Endothelial cell (in vitro differentiated cells): ENCODE measurements around the gene GRM7. TPM values are rescaled to one million over a fixed set of nuclear protein-coding genes. Genes with fewer than 3 reads are reported as not detected.
A peak's percentile ranks its signal among the peaks of the same experiment; 100 is the strongest.

Source experiments
- DNase-seq: peaks from one replicate; pipeline ENCODE4 v3.0.0; 2021; ENCODE audit warnings: low spot score
- H3K27ac Mint-ChIP-seq: one replicate; pipeline ENCODE4 v1.8.0; 2021; ENCODE audit warnings: mixed read lengths, inconsistent platforms; ENCODE audit not compliant: unreplicated experiment
- H3K27me3 Mint-ChIP-seq: one replicate; pipeline ENCODE4 v1.8.0; 2021; ENCODE audit warnings: mild to moderate bottlenecking, moderate library complexity, mixed read lengths, inconsistent platforms; ENCODE audit not compliant: unreplicated experiment
- H3K36me3 Mint-ChIP-seq: one replicate; pipeline ENCODE4 v1.8.0; 2021; ENCODE audit warnings: mild to moderate bottlenecking, low read depth, mixed read lengths, inconsistent platforms; ENCODE audit not compliant: unreplicated experiment
- H3K4me1 Mint-ChIP-seq: one replicate; pipeline ENCODE4 v1.8.0; 2021; ENCODE audit warnings: mild to moderate bottlenecking, mixed read lengths, inconsistent platforms; ENCODE audit not compliant: unreplicated experiment
- H3K4me3 Mint-ChIP-seq: one replicate; pipeline ENCODE4 v1.8.0; 2021; ENCODE audit warnings: mild to moderate bottlenecking, mixed read lengths, inconsistent platforms; ENCODE audit not compliant: unreplicated experiment
- H3K9me3 Mint-ChIP-seq: one replicate; pipeline ENCODE4 v1.8.0; 2021; ENCODE audit warnings: mixed read lengths, inconsistent platforms; ENCODE audit not compliant: unreplicated experiment
- total RNA-seq: library from RNA; stranded (reverse); fragmentation: NEBNext Ultra II Directional; extraction: Animal tissue kit (Norgen Biotek cat#: 25700); gene quantifications from one replicate; pipeline ENCODE4 v1.2.1, GENCODE V29; 2021; ENCODE audit not compliant: unreplicated experiment
- TF ChIP-seq, protein P1 (sequence below): fragments of 200-600 bp; sonication (generic); IDR thresholded peaks from one replicate; pipeline ENCODE4 v1.5.0; 2021; ENCODE audit warnings: antibody characterized with exemption; ENCODE audit not compliant: unreplicated experiment

The GRM7 gene
- total RNA-seq, 1 donor from 2014 or later: 0.18 TPM

DNA sequence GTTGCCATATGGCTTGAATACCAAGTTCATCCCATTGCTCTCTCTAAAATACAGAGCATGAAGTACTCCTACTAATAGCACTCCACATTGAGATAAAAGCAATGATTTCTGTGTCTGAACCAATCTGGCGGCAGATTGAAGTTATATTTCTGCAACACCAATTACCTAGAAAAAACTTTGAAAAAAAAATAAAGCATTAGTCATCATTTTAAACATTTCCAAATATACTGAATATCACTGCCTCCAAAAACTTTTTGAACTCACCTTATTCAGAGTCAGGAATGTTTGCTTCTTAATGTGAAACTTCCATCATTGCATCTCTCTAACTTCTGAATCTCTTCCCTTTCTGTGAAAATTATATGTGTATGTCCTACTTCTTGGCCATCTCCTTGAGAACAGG lies 540.5 kb downstream of the GRM7 start:
- Mint-ChIP-seq H3K4me3 (no peak overlapping the region), H3K27ac (no peak overlapping the region), H3K4me1 (no peaks in the 10 kb centered on the region), H3K27me3 (no peaks in the 10 kb centered on the region), H3K36me3 (no peaks in the 10 kb centered on the region), H3K9me3 (no peaks in the 10 kb centered on the region)
- TF ChIP-seq, protein P1, sequence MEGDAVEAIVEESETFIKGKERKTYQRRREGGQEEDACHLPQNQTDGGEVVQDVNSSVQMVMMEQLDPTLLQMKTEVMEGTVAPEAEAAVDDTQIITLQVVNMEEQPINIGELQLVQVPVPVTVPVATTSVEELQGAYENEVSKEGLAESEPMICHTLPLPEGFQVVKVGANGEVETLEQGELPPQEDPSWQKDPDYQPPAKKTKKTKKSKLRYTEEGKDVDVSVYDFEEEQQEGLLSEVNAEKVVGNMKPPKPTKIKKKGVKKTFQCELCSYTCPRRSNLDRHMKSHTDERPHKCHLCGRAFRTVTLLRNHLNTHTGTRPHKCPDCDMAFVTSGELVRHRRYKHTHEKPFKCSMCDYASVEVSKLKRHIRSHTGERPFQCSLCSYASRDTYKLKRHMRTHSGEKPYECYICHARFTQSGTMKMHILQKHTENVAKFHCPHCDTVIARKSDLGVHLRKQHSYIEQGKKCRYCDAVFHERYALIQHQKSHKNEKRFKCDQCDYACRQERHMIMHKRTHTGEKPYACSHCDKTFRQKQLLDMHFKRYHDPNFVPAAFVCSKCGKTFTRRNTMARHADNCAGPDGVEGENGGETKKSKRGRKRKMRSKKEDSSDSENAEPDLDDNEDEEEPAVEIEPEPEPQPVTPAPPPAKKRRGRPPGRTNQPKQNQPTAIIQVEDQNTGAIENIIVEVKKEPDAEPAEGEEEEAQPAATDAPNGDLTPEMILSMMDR: no peak
- no peak for DNase-seq

DNA sequence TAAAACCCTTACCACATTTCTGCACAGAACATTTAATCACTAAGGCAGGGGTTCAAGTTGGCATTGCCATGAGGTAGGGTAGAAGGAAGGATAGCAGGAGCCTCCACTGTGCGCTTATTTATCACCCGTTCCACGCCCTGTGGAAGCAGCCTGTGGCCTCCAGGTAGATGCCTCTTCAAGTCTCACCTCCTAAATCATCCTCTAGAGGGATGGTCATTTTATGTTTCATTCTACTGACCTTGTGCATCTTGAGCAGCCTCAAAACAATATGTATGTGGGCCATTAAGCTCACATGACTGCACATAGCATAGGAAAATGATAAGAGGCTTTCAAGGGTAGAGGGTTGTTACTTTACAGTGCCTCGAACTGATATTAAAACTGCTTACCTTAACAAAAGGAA lies 546.2 kb downstream of the GRM7 start:
- H3K4me1 Mint-ChIP-seq: no peaks in the 10 kb centered on the region
- TF ChIP-seq, protein P1: no peak

DNA sequence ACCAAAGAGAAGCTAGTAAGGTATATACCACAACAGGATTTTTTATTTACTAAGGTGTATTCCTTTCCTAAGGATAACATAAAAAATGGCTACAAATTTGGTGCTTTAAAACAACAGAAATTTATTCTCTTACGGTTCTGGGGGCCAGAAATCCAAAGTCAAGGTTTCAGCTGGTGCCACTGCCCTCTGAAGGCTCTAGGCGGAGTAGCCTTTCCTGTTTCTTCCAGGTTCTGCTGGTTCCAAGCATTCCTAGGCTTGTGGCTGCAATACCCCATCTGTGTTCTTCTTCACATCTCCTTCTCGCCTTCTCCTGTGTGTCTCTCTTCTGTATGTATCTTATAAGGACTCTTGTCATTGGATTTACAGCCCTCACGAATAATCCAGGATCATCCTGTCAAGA lies 549.9 kb downstream of the GRM7 start:
- H3K4me3 Mint-ChIP-seq: no peak overlapping the region
- no peaks in the 10 kb centered on the region for H3K9me3 Mint-ChIP-seq
- H3K27ac Mint-ChIP-seq: no peak overlapping the region
- no peaks in the 10 kb centered on the region for H3K36me3 Mint-ChIP-seq
- TF ChIP-seq, protein P1: no peak
- no peak for DNase-seq
- H3K27me3 Mint-ChIP-seq: no peaks in the 10 kb centered on the region
- no peaks in the 10 kb centered on the region for H3K4me1 Mint-ChIP-seq

More for the DNA sequence above, 546.2 kb downstream of the GRM7 start:
- no peak for DNase-seq
- no peaks in the 10 kb centered on the region for H3K36me3 Mint-ChIP-seq
- H3K27ac Mint-ChIP-seq: no peak overlapping the region
- H3K27me3 Mint-ChIP-seq: no peaks in the 10 kb centered on the region
- H3K4me3 Mint-ChIP-seq: no peak overlapping the region
- no peaks in the 10 kb centered on the region for H3K9me3 Mint-ChIP-seq

DNA sequence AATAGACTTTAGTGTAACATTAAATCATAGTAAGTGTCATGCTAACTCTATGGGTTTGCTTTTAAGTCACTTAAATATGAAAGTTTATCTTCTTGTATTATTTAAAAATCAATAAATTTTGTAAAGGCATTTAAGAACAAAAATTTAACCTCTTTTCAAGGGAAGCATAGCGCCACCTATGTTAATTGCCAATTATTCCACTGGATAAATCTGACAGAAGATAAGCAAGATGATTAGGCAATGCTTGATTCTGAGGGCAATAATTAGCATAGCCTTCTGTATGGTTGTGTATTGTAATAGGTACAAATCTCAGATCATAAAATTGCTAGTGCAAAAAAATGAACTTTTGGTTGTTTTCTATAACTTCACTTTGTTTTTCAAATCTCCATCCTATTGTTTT lies 560.1 kb downstream of the GRM7 start:
- no peaks in the 10 kb centered on the region for H3K27me3 Mint-ChIP-seq
- TF ChIP-seq, protein P1: peak; percentile 48
- H3K4me3 Mint-ChIP-seq: no peak overlapping the region
- H3K4me1 Mint-ChIP-seq: no peaks in the 10 kb centered on the region
- H3K9me3 Mint-ChIP-seq: no peaks in the 10 kb centered on the region
- H3K36me3 Mint-ChIP-seq: no peaks in the 10 kb centered on the region
- no peak for DNase-seq
- H3K27ac Mint-ChIP-seq: no peak overlapping the region

DNA sequence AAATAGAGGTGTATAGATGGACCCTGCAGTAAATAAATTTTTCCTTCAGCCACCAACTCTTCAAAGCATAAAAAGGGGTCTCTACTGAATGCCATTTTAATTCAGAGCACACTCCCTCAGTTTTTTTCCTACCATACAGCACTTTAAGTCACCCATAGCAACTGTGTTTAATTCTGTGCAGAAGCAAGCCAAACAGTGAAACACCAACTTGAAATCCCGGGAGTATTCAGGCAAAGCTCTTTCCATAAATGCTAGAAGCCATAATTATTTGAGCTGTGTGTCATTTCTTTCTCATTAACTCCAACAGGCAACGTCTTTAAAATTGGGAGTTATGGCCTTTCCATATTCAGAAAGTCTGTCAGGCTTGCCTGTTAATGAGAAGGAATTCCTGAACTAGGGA lies 562.1 kb downstream of the GRM7 start:
- Mint-ChIP-seq H3K27me3 (no peaks in the 10 kb centered on the region), H3K4me3 (no peak overlapping the region), H3K27ac (no peak overlapping the region), H3K36me3 (no peaks in the 10 kb centered on the region), H3K4me1 (no peaks in the 10 kb centered on the region), H3K9me3 (peaks cover 4% of the 10 kb centered on the region)
- no peak for DNase-seq
- TF ChIP-seq, protein P1: no peak
